A549 (cell line): Measurements from ENCODE around the gene CLDND2. TPM values are rescaled to one million over a fixed set of nuclear protein-coding genes. Genes with fewer than 3 reads are reported as not detected.

ENCODE experiments used
- ATAC-seq, 2 experiments: fragments of 200-7000 bp in 1 of 2; fragments of >200 bp in 1 of 2; cut with Nextera tagmentation in 1 of 2; cut with Tn5 transposase in 1 of 2; 3 replicates each; pipeline versions ENCODE4 v1.8.0 to v1.9.1; 2018 to 2020; ENCODE audit warnings: mild to moderate bottlenecking in 1 of 2, moderate library complexity in 1 of 2
- CTCF ChIA-PET: fragments of 300-600 bp; sonication (Branson Sonifier 250); formaldehyde crosslinking; extraction: SDS; loops from one replicate; lab custom pipeline; 2021; ENCODE audit warnings: antibody characterized with exemption, inconsistent platforms; lab: Yijun Ruan, JAX
- POLR2A ChIA-PET: fragments of 350-600 bp; formaldehyde crosslinking; extraction: SDS; loops from one replicate; lab custom pipeline; 2021; ENCODE audit warnings: antibody characterized with exemption, inconsistent platforms; lab: Yijun Ruan, JAX
- DNase-seq, 2 experiments: peaks; one replicate each; pipeline versions ENCODE4 v3.0.0 to v3.0.0-alpha.2; 2011 to 2016; ENCODE audit warnings: low read depth in 1 of 2, low spot score in 1 of 2
- FAIRE-seq: peaks from 2 replicates; lab custom pipeline; 2011; peaks lifted over from hg19 to GRCh38; lab: Jason Lieb, UNC
- H3K27ac ChIP-seq, 2 experiments: fragments of >200 bp; sonication (Bioruptor Twin); formaldehyde crosslinking; 3 replicates each; pipeline ENCODE4 v1.5.1; 2016 to 2017
- H3K4me1 ChIP-seq: fragments of >200 bp; sonication (Bioruptor Twin); formaldehyde crosslinking; 3 replicates; pipeline ENCODE4 v1.6.1; 2016
- H3K4me2 ChIP-seq: fragments of >200 bp; sonication (Bioruptor Twin); formaldehyde crosslinking; 3 replicates; pipeline ENCODE4 v1.6.1; 2016
- H3K4me3 ChIP-seq: fragments of >200 bp; sonication (Bioruptor Twin); formaldehyde crosslinking; 3 replicates; pipeline ENCODE4 v1.5.1; 2016
- H3K9me3 ChIP-seq: fragments of >200 bp; sonication (Bioruptor Twin); formaldehyde crosslinking; 3 replicates; pipeline ENCODE4 v1.6.1; 2016
- BHLHE40 ChIP-seq: IDR thresholded peaks from 2 replicates; pipeline ENCODE4 v1.6.1; 2012; ENCODE audit warnings: low read depth, low read length, inconsistent platforms
- CEBPB ChIP-seq, 2 experiments: fragments of >200 bp in 1 of 2; sonication (Bioruptor Twin) in 1 of 2; formaldehyde crosslinking in 1 of 2; IDR thresholded peaks; 2 replicates each; pipeline ENCODE4 v1.6.1; 2012 to 2016
- CHD2 ChIP-seq: fragments of 150-350 bp; IDR thresholded peaks from 2 replicates; pipeline ENCODE4 v1.6.1; 2014; ENCODE audit warnings: low read length; ENCODE audit not compliant: partially characterized antibody
- EHF ChIP-seq: fragments of 250-450 bp; sonication (Bioruptor Pico); IDR thresholded peaks from 2 replicates; pipeline ENCODE4 v1.5.0; 2020; ENCODE audit warnings: mild to moderate bottlenecking
- ESRRA ChIP-seq: fragments of 150-350 bp; IDR thresholded peaks from 2 replicates; pipeline ENCODE4 v1.6.1; 2014; ENCODE audit warnings: mild to moderate bottlenecking, low read length, borderline replicate concordance
- FOSL2 ChIP-seq, 2 experiments: fragments of 450-650 bp in 1 of 2; fragments of >200 bp in 1 of 2; sonication (Bioruptor Twin) in 1 of 2; formaldehyde crosslinking; IDR thresholded peaks; 2 replicates each; pipeline versions ENCODE4 v1.5.0 to v1.6.1; 2016 to 2020; ENCODE audit warnings: mild to moderate bottlenecking in 1 of 2, moderate library complexity in 1 of 2
- HDAC2 ChIP-seq: fragments of 200-600 bp; sonication (generic); IDR thresholded peaks from 2 replicates; pipeline ENCODE4 v1.6.1; 2016
- HEYL ChIP-seq: fragments of 250-450 bp; sonication (Bioruptor Pico); IDR thresholded peaks from 2 replicates; pipeline ENCODE4 v1.8.0; 2021; ENCODE audit warnings: mild to moderate bottlenecking, moderate library complexity
- HOXB13 ChIP-seq: fragments of 250-450 bp; sonication (Bioruptor Pico); IDR thresholded peaks from 2 replicates; pipeline ENCODE4 v1.5.0; 2020; ENCODE audit warnings: low read depth, mild to moderate bottlenecking, moderate library complexity
- HOXB5 ChIP-seq: fragments of 250-450 bp; sonication (Bioruptor Pico); IDR thresholded peaks from 2 replicates; pipeline ENCODE4 v1.5.0; 2020; ENCODE audit warnings: mild to moderate bottlenecking, moderate library complexity
- JUN ChIP-seq, 2 experiments: fragments of >200 bp; sonication (Bioruptor Twin); formaldehyde crosslinking; IDR thresholded peaks; 2 replicates in 1 of 2; 3 replicates in 1 of 2; pipeline ENCODE4 v1.6.1; 2016 to 2017
- KDM5A ChIP-seq: fragments of 200-600 bp; sonication (generic); IDR thresholded peaks from 2 replicates; pipeline ENCODE4 v1.6.1; 2016; ENCODE audit warnings: antibody characterized with exemption, mild to moderate bottlenecking
- MAZ ChIP-seq: fragments of 150-350 bp; IDR thresholded peaks from 2 replicates; pipeline ENCODE4 v1.6.1; 2014; ENCODE audit warnings: antibody characterized with exemption, low read depth, low read length, borderline replicate concordance
- MYC ChIP-seq: IDR thresholded peaks from 2 replicates; pipeline ENCODE4 v1.6.1; 2012; ENCODE audit warnings: mild to moderate bottlenecking, inconsistent platforms, low read length, improper control_type of control experiment, borderline replicate concordance
- POLR2A ChIP-seq: IDR thresholded peaks from 2 replicates; pipeline ENCODE4 v1.6.1; 2012; ENCODE audit warnings: mild to moderate bottlenecking, low read length
- RAD21 ChIP-seq, 2 experiments: fragments of >200 bp in 1 of 2; sonication (Bioruptor Twin) in 1 of 2; formaldehyde crosslinking in 1 of 2; IDR thresholded peaks in 1 of 2; conservative IDR thresholded peaks in 1 of 2; 2 replicates in 1 of 2; 3 replicates in 1 of 2; pipeline ENCODE4 v1.6.1; 2012 to 2018; ENCODE audit warnings: inconsistent platforms in 1 of 2
- SMC3 ChIP-seq: fragments of >200 bp; sonication (Bioruptor Twin); formaldehyde crosslinking; IDR thresholded peaks from 3 replicates; pipeline ENCODE4 v1.6.1; 2018; ENCODE audit warnings: inconsistent platforms
- TFCP2L1 ChIP-seq: fragments of 250-450 bp; sonication (Bioruptor Pico); IDR thresholded peaks from 2 replicates; pipeline ENCODE4 v1.5.0; 2021; ENCODE audit warnings: mild to moderate bottlenecking
- WGBS: methylation state at CpG from one replicate; pipeline ENCODE4 v1.1.6; 2017; ENCODE audit errors: missing lambda C conversion rate; 5-methylcytosine and 5-hydroxymethylcytosine counted together
- polyA plus RNA-seq, 4 experiments: library from polyadenylated mRNA; depleted of rRNA in 3 of 4; stranded (reverse); fragments of >200 nt; fragmentation: RNase III in 1 of 4; extraction: RNeasy Plus Mini Kit Qiagen cat#74134 plus additional on column Dnase treatment in 1 of 4; gene quantifications; 2 replicates in 3 of 4; 3 replicates in 1 of 4; pipeline ENCODE4 v1.2.3, GENCODE V29; 2011 to 2017
- TF ChIP-seq, protein P1 (sequence below): IDR thresholded peaks from 2 replicates; pipeline ENCODE4 v1.6.1; 2012; ENCODE audit warnings: low read depth, borderline replicate concordance
- TF ChIP-seq, protein P2 (sequence below): IDR thresholded peaks from 2 replicates; pipeline ENCODE4 v1.6.1; 2012
- TF ChIP-seq, protein P3 (sequence below): fragments of >200 bp; sonication (Bioruptor Twin); formaldehyde crosslinking; IDR thresholded peaks from 3 replicates; pipeline ENCODE4 v1.5.1; 2016

The CLDND2 gene
- polyA plus RNA-seq, 2 of the 4 experiments (the other 2 are of a cell fraction) = 1.1 to 2.8 TPM

DNA sequence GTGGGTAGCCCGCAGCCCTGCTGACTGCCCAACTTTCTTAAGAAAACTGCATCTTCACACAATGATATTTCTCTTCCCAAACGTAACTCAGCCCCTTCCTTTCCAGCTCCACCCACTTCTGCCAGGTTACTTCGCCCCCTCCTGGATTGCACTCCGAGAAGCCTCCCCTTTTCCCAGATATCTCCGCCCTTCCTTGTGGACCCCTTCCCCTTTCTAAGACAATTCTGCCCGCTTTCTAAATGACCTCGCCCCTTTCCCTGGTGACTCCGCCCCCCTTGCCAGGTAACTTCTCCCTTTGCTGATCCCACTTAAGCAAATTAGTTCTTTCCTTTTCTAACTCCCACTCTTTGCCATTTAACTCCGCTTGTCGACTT is 29.5 kb downstream of the CLDND2 start:
- CTCF ChIA-PET = interaction anchor here (1.0 to 5.0 kb wide), 14 partner anchors 10 to 322 kb away, joined by 3 to 46 read pairs (median 4); partner anchors contain the start of genes CLDND2, ETFB and NKG7
- no peak for FAIRE-seq
- peaks cover 32% of the 10 kb centered on the region for H3K4me1 ChIP-seq
- ATAC-seq = peak; percentile 32 to 41
- POLR2A ChIA-PET = interaction anchor here (0.5 to 2.7 kb wide), 32 partner anchors 11 to 850 kb away, joined by 3 to 59 read pairs (median 4); partner anchors contain the start of genes ETFB, LIM2 and ZNF175
- under 1% methylated on average over 10 of the region's 10 CpGs for WGBS
- no peaks in the 10 kb centered on the region for H3K9me3 ChIP-seq
- H3K4me2 ChIP-seq = peak overlapping the region; percentile 92
- peak in 1 of 2 experiments; percentile 55 for DNase-seq
- TF ChIP-seq HDAC2 = no peak
- TF ChIP-seq, protein P1, sequence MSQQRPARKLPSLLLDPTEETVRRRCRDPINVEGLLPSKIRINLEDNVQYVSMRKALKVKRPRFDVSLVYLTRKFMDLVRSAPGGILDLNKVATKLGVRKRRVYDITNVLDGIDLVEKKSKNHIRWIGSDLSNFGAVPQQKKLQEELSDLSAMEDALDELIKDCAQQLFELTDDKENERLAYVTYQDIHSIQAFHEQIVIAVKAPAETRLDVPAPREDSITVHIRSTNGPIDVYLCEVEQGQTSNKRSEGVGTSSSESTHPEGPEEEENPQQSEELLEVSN = no peak
- no peak for TF ChIP-seq HOXB5 (CRISPR knock-in tag)
- TF ChIP-seq, protein P2, sequence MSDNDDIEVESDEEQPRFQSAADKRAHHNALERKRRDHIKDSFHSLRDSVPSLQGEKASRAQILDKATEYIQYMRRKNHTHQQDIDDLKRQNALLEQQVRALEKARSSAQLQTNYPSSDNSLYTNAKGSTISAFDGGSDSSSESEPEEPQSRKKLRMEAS = no peak
- TF ChIP-seq TFCP2L1 (CRISPR knock-in tag) = 0 out of 2 replicates have a peak, but pooled peaks have one; percentile 24
- TF ChIP-seq ESRRA = no peak
- TF ChIP-seq, protein P3, sequence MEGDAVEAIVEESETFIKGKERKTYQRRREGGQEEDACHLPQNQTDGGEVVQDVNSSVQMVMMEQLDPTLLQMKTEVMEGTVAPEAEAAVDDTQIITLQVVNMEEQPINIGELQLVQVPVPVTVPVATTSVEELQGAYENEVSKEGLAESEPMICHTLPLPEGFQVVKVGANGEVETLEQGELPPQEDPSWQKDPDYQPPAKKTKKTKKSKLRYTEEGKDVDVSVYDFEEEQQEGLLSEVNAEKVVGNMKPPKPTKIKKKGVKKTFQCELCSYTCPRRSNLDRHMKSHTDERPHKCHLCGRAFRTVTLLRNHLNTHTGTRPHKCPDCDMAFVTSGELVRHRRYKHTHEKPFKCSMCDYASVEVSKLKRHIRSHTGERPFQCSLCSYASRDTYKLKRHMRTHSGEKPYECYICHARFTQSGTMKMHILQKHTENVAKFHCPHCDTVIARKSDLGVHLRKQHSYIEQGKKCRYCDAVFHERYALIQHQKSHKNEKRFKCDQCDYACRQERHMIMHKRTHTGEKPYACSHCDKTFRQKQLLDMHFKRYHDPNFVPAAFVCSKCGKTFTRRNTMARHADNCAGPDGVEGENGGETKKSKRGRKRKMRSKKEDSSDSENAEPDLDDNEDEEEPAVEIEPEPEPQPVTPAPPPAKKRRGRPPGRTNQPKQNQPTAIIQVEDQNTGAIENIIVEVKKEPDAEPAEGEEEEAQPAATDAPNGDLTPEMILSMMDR = no peak
- peak overlapping the region; percentile 64 for H3K4me3 ChIP-seq
- peak overlapping the region; percentile 84 to 90 for H3K27ac ChIP-seq

DNA sequence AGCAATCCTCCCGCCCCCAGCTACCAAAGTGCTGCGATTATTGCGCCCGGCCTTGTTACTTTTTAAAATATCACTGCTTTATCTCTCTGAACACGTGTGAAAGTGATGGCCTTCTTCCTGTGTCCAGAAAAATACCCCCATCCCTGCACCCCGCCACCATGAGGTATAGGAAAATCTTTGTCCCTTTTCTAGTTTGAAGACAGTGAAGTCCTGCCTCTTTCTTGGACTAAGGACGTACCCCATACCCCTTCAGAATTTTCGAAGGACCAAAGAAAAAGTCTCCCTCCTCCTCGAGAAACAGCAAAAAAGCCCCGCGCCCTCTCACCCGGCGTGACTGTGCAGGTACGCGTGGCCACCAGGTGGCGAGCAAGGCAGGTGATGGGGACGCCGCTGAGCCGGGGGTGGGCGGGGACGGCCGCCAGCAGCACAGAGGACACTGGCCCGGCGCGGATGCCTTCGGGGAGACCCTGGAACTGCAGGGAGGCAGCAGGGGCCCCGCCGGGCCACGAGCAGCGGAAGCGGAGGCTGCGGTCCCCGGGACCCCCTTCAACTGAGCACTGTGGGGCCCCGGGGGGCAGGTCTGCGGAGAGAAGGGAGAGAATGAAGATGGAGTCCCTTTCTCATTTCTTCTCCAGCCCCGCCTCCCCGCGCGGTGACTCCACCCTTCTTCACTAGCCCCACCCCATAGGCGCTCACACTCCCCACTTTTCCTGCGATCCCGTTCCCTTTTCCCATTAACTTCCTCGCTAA is 30.1 kb downstream of the CLDND2 start:
- WGBS = 5% methylated on average over 29 of the region's 43 CpGs
- H3K4me1 ChIP-seq = peaks cover 32% of the 10 kb centered on the region
- POLR2A ChIA-PET = interaction anchor here (1.0 to 2.7 kb wide), 8 partner anchors 10 to 103 kb away, joined by 3 to 59 read pairs (median 14); partner anchors contain the start of gene ETFB

More for the DNA sequence above, 30.1 kb downstream of the CLDND2 start:
- peak overlapping the region; percentile 92 for H3K4me2 ChIP-seq
- peak; percentile 88 to 91 for DNase-seq
- peak overlapping the region; percentile 64 for H3K4me3 ChIP-seq
- peak overlapping the region; percentile 84 to 90 for H3K27ac ChIP-seq
- CTCF ChIA-PET = interaction anchor here (0.6 to 5.0 kb wide), 33 partner anchors 9 to 439 kb away, joined by 3 to 46 read pairs (median 4); partner anchors contain the start of genes CLDND2, ETFB, NKG7 and SIGLEC10
- ATAC-seq = peak; percentile 79 to 88
- peak; percentile 80 to 95 for TF ChIP-seq RAD21 (conservative IDR thresholded peaks at IDR 0.05 in 1 of 2, IDR thresholded peaks at IDR 0.05 in 1 of 2)
- no peak for TF ChIP-seq FOSL2 (IDR thresholded peaks at IDR 0.05)
- TF ChIP-seq FOSL2 (CRISPR knock-in tag; IDR thresholded peaks at IDR 0.05) = 0 out of 2 replicates have a peak, but pooled peaks have one; percentile 4
- TF ChIP-seq POLR2A = peak; percentile 25; the same call in 1 of the 2 replicates
- TF ChIP-seq, protein P1 = peak; percentile 56; the same call in 1 of the 2 replicates
- peak; percentile 98 for TF ChIP-seq SMC3
- TF ChIP-seq CHD2 = no peak
- TF ChIP-seq MAZ = no peak; the same call in 1 of the 2 replicates
- TF ChIP-seq HOXB13 (CRISPR knock-in tag) = no peak
- TF ChIP-seq EHF (CRISPR knock-in tag) = no peak
- TF ChIP-seq JUN (IDR thresholded peaks at IDR 0.05) = peak in 1 of 2 experiments; percentile 54; a peak in 1 of 5 replicates
- TF ChIP-seq MYC = 0 out of 2 replicates have a peak, but pooled peaks have one; percentile 44
- TF ChIP-seq, protein P2 = peak; percentile 79
- TF ChIP-seq BHLHE40 = no peak
- TF ChIP-seq, protein P3 = peak; percentile 97
- no peak for TF ChIP-seq HEYL (CRISPR knock-in tag)
- no peak for TF ChIP-seq CEBPB (IDR thresholded peaks at IDR 0.05)
- TF ChIP-seq KDM5A = peak; percentile 47; the same call in 1 of the 2 replicates
- no peak for FAIRE-seq
- H3K9me3 ChIP-seq = no peaks in the 10 kb centered on the region
